Kidney (tissue), 14 donors: ENCODE data around the gene RNF125. TPM values are rescaled to one million over a fixed set of nuclear protein-coding genes. Genes with fewer than 3 reads are reported as not detected.

Source experiments
- DNase-seq, 5 donors: peaks; one replicate each; pipeline ENCODE4 v3.0.0-alpha.2; 2013 to 2020
- FAIRE-seq: peaks from 2 replicates; lab custom pipeline; 2012; peaks lifted over from hg19 to GRCh38; lab: Jason Lieb, UNC
- H3K27ac ChIP-seq, 2 donors: one replicate each; pipeline ENCODE4 v1.7.0; 2013; ENCODE audit warnings: low read depth in 2 of 2, low read length in 2 of 2, inconsistent platforms in 1 of 2
- H3K27me3 ChIP-seq: one replicate; pipeline ENCODE4 v1.7.1; 2013; ENCODE audit warnings: low read length, inconsistent platforms; ENCODE audit not compliant: control insufficient read depth, insufficient read depth
- H3K36me3 ChIP-seq, 3 donors: one replicate each; pipeline versions ENCODE4 v1.7.0 to v1.7.1; 2013; ENCODE audit warnings: low read length in 3 of 3, control low read depth in 1 of 3, inconsistent platforms in 1 of 3; ENCODE audit not compliant: insufficient read depth in 3 of 3, control insufficient read depth in 2 of 3
- H3K4me1 ChIP-seq, 3 donors: one replicate each; pipeline versions ENCODE4 v1.7.0 to v1.7.1; 2013; ENCODE audit warnings: low read length in 3 of 3, inconsistent platforms in 1 of 3, low read depth in 1 of 3; ENCODE audit not compliant: control insufficient read depth in 2 of 3, insufficient read depth in 2 of 3
- H3K4me3 ChIP-seq, 3 donors: one replicate each; pipeline versions ENCODE4 v1.7.0 to v1.8.1; 2013; ENCODE audit warnings: low read length in 3 of 3, control low read depth in 1 of 3, inconsistent platforms in 1 of 3
- H3K9ac ChIP-seq, 3 donors: one replicate each; pipeline versions ENCODE4 v1.7.0 to v1.7.1; 2013; ENCODE audit warnings: low read length in 3 of 3, control low read depth in 1 of 3, inconsistent platforms in 1 of 3
- H3K9me3 ChIP-seq, 3 donors: one replicate each; pipeline versions ENCODE4 v1.7.0 to v1.7.1; 2013; ENCODE audit warnings: low read length in 3 of 3, control low read depth in 1 of 3, inconsistent platforms in 1 of 3; ENCODE audit not compliant: control insufficient read depth in 2 of 3, insufficient read depth in 1 of 3
- intact Hi-C: fragments of 100-400 bp; cut with DNase I; formaldehyde crosslinking; loops from one replicate; pipeline ENCODE4 v1.11.1; 2022
- polyA plus RNA-seq: library from polyadenylated mRNA; stranded (reverse); fragments of 350-450 nt; fragmentation: Illumina TruSeq; extraction: RNeasy Lipid Tissue Mini Kit (QIAGEN cat#74804); gene quantifications from one replicate; pipeline ENCODE4 v1.2.3, GENCODE V29; 2014; ENCODE audit warnings: low read depth, low replicate concordance; ENCODE audit not compliant: insufficient read depth
- total RNA-seq: library from RNA; stranded (reverse); fragmentation: NEBNext Ultra II Directional; extraction: Animal tissue kit (Norgen Biotek cat#: 25700); gene quantifications from one replicate; pipeline ENCODE4 v1.2.1, GENCODE V29; 2021
- TF ChIP-seq, protein P1 (sequence below): IDR thresholded peaks from 3 replicates; pipeline ENCODE4 v1.5.1; 2012; ENCODE audit warnings: mild to moderate bottlenecking, moderate library complexity, borderline replicate concordance; ENCODE audit not compliant: insufficient read depth; ENCODE audit errors: extremely low read depth
- donor health status: control.
- donor health status: control.
- donor health status: control.
- donor health status: control.
- donor health status: control.
- donor health status: DM: yes; HTN: yes; CAD: no.
- donor health status: Normal renal cell carcinoma (clear cell type).

RNF125 gene
- total and polyA plus RNA-seq, 2 donors from 2014 or later: 0.62 to 6.0 TPM

DNA sequence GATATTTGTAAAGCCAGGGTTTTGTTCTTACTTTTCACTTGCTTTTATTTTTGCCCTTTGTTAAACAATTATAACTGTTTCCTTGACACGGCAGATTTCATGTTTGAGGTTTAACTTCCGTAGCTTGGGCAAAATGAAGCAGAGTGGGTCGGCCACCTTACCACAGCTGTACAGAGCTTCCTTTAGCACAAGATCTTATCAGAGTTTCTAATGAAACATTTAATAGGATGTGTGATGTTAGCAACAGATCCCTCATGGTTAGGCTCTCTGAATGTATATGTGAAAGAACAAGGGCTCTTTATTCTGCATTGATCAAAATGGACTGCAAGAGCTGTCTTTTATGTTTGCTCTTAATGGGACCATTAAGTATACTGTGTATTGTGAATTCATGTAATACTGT lies 22.3 kb downstream of the RNF125 start:
- DNase-seq (no peak), FAIRE-seq (no peak)
- Histone ChIP-seq H3K27ac (no peak overlapping the region), H3K27me3 (no peaks in the 10 kb centered on the region), H3K4me1 (no peaks in the 10 kb centered on the region), H3K4me3 (no peak overlapping the region), H3K9me3 (no peaks in the 10 kb centered on the region), H3K36me3 (no peaks in the 10 kb centered on the region), H3K9ac (no peak overlapping the region)
- TF ChIP-seq, protein P1, sequence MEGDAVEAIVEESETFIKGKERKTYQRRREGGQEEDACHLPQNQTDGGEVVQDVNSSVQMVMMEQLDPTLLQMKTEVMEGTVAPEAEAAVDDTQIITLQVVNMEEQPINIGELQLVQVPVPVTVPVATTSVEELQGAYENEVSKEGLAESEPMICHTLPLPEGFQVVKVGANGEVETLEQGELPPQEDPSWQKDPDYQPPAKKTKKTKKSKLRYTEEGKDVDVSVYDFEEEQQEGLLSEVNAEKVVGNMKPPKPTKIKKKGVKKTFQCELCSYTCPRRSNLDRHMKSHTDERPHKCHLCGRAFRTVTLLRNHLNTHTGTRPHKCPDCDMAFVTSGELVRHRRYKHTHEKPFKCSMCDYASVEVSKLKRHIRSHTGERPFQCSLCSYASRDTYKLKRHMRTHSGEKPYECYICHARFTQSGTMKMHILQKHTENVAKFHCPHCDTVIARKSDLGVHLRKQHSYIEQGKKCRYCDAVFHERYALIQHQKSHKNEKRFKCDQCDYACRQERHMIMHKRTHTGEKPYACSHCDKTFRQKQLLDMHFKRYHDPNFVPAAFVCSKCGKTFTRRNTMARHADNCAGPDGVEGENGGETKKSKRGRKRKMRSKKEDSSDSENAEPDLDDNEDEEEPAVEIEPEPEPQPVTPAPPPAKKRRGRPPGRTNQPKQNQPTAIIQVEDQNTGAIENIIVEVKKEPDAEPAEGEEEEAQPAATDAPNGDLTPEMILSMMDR: no peak
- intact Hi-C loops: no loop called here

DNA sequence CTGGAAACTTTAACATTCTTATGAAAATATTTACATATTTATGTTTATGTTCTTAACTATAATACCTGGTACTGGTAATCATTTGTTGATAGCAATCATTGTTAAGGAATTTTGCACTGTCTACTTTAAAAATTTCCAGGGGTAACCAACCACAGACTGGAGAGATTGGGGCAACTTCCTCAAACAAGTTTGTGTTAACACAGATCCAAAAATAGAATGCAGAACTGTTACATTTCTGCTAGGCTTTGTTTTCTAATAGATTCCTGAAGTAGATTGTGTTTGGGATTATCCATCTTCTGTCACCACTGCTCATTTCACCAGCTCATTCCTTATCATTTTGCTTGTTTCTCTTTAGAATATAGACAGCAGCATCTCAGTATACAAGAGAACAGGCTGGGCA lies 23.7 kb downstream of the RNF125 start:
- TF ChIP-seq, protein P1: no peak
- Histone ChIP-seq H3K36me3 (no peaks in the 10 kb centered on the region), H3K4me1 (no peaks in the 10 kb centered on the region), H3K9me3 (no peaks in the 10 kb centered on the region), H3K27ac (no peak overlapping the region), H3K9ac (no peak overlapping the region), H3K27me3 (no peaks in the 10 kb centered on the region), H3K4me3 (no peak overlapping the region)
- FAIRE-seq (no peak), DNase-seq (no peak)
- intact Hi-C loops: no loop called here

DNA sequence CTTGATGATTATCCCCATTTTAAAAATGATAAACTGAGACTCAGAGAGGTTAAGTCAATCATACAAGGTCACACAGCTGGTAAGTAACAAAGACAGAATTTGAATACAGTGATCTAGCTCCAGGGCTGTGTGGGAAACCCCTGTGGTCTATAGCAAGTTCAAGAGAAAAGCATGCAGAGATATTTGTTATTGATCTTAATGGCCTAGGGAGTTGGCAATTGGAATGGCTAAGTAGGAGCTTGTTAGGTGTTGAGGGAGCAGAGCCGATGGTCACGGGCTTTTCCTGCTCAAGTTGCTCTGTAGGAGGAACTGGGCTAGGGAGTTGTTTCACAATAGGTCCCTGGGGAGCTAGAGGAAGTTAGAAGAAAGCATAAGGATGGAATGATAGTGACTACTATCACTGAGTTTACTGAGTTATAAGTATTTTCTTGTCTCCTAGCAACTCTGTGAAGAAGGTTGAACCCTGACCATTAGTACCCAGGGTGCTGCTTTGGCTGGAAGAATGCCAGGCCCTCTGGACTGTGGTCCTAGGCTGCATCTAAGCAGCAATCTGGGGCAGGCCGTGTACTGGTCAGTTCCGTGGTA lies 30.0 kb downstream of the RNF125 start:
- TF ChIP-seq, protein P1: no peak
- FAIRE-seq (no peak), DNase-seq (peak in 1 of 5 donors; percentile 15)
- Histone ChIP-seq H3K36me3 (no peaks in the 10 kb centered on the region), H3K4me1 (peaks cover 0 to 9% (median 0%) of the 10 kb centered on the region in 3 donors), H3K9me3 (no peaks in the 10 kb centered on the region), H3K27me3 (no peaks in the 10 kb centered on the region), H3K9ac (no peak overlapping the region), H3K27ac (no peak overlapping the region), H3K4me3 (no peak overlapping the region)
- intact Hi-C loops: no loop called here
